PC-3 (cell line): ENCODE measurements around the gene CARD10.

Experiments used
- EZH2 ChIP-seq: fragments of 300-600 bp; sonication (generic); IDR thresholded peaks from one replicate; pipeline ENCODE4 v1.6.1; 2017; ENCODE audit warnings: antibody characterized with exemption, mild to moderate bottlenecking, low read length; ENCODE audit not compliant: unreplicated experiment
- EZH2phosphoT487 ChIP-seq: fragments of 300-600 bp; sonication (generic); IDR thresholded peaks from 2 replicates; pipeline ENCODE4 v1.6.1; 2018; ENCODE audit warnings: mild to moderate bottlenecking, antibody characterized with exemption, low read length, borderline replicate concordance
- TF ChIP-seq, protein P1 (sequence below): fragments of 300-600 bp; sonication (generic); conservative IDR thresholded peaks from 2 replicates; pipeline ENCODE4 v1.5.1; 2017; ENCODE audit warnings: antibody characterized with exemption, low read depth, mild to moderate bottlenecking, low read length

DNA sequence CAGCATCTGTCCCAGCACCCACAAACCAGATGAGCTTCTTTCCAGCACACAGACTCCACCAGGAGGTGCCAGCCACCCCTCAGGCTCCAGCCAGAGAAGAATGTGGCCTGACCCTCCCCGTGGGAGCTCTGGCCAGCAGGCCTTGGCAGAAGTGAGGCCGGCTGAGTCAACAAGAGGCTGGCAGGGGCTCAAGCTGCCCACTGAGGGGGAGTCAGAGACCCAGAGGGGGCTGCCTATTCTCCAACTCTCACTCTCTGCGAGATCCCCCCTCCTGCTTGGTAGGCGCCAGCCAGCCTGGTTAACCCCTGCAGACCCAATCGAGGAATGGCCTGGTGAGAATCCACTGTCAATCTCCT lies 30.5 kb upstream of the CARD10 start:
- TF ChIP-seq, protein P1, sequence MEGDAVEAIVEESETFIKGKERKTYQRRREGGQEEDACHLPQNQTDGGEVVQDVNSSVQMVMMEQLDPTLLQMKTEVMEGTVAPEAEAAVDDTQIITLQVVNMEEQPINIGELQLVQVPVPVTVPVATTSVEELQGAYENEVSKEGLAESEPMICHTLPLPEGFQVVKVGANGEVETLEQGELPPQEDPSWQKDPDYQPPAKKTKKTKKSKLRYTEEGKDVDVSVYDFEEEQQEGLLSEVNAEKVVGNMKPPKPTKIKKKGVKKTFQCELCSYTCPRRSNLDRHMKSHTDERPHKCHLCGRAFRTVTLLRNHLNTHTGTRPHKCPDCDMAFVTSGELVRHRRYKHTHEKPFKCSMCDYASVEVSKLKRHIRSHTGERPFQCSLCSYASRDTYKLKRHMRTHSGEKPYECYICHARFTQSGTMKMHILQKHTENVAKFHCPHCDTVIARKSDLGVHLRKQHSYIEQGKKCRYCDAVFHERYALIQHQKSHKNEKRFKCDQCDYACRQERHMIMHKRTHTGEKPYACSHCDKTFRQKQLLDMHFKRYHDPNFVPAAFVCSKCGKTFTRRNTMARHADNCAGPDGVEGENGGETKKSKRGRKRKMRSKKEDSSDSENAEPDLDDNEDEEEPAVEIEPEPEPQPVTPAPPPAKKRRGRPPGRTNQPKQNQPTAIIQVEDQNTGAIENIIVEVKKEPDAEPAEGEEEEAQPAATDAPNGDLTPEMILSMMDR, result peak; percentile 16; the same call in 1 of the 2 replicates
- TF ChIP-seq EZH2 (no peak), EZH2phosphoT487 (no peak)
